GM19240 (cell line): ENCODE results near the gene EPHA6.

ENCODE experiments used
- DNase-seq: peaks from one replicate; pipeline ENCODE4 v3.0.0; 2011; ENCODE audit warnings: low spot score; ENCODE audit not compliant: insufficient read length

The EPHA6 gene

DNA sequence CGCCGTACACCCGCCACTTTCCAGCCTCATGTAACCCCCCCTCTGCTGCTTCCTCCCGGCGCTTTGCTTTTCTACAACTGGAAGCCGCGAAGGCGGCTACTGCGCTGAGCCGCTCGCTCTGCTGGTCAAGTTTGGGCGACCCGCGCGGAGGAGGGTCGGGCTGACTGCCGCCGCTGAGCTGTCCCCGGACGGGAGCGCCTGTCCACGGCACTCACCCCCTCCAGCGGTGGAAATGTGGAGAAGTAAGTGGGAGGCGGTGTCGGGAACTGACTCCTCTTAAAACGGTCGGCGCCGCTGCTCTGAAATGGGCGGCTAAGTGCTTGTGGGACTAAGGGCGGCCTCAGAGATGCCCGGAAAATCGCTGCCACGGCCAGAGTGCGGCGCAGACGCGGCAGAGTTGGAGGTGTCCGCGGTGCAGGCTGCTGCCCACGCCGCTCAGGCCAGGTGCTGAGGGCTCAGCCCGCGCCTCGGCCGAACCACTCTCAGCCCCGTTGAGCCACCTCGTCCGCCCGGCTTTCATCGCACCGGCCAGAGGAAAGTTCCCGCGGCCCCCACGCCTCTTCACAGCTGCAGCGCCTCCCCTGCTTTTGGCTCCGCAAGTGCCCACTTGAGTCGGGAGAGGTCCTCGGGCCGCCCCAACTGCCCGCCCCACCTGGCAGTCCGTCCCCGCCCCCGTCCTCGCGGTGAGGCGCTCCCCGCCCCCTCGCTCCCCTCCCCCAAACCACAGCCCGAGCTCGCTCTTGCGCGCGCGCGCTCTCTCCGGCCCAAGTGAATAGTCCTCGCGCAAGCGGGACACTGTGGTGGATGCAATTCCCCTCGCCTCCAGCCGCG lies at the start of gene EPHA6:
Gene EPHA6, plus strand, starts transcription at position 775 of the 831 bp plus-strand sequence.
- DNase-seq = no peak

DNA sequence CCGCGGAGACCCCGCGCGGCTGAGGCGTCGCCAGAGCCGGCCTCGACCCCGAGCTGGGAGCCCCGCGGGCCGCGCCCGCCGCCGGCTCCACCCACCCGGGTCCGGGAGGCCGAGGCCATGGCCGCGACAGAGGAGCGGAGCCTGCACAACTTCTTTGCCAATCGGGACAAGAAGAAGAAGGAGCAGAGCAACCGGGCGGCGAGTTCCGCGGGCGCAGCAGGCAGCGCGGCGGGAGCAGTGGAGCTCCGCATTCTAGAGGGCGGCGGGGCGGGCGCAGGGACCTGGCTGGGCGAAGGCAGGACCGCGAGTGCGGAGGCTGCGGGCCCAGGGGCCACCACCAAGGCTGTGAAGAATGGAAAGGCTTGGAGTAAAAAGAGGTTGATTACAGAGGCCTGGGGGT lies 37.6 kb upstream of the EPHA6 start:
- no peak for DNase-seq

DNA sequence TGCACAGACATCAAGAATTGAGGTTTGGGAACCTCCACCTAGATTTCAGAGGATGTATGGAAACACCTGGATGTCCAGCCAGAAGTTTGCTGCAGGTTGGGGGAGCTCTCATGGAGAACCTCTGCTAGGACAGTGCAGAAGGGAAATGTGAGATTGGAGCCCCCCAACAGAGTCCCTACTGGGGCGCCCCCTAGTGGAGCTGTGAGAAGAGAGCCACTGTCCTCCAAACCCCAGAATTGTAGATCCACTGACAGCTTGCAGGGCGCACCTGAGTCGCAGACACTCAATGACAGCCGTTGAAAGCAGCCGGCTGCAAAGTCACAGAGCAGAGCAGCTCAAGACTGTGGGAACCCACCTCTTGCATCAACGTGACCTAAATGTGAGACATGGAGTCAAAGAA lies 34.6 kb upstream of the EPHA6 start:
- no peak for DNase-seq

DNA sequence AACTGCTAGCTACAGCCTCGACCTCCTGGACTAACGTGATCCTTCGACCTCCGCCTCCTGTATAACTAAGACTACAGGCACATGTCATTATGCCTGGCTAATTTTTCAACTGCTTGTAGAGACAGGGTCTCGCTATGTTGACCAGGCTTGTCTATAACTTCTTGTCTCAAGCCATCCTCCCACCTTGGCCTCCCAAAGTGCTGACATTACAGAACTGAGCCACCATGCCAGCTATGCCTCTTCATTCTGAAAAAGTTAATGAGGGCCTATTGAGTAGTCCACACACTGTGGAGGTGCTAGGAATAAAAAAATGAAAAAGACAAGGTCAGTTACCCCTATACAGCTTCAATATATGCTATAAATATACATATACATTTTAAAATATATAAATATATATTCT lies 18.3 kb upstream of the EPHA6 start:
- DNase-seq = no peak

DNA sequence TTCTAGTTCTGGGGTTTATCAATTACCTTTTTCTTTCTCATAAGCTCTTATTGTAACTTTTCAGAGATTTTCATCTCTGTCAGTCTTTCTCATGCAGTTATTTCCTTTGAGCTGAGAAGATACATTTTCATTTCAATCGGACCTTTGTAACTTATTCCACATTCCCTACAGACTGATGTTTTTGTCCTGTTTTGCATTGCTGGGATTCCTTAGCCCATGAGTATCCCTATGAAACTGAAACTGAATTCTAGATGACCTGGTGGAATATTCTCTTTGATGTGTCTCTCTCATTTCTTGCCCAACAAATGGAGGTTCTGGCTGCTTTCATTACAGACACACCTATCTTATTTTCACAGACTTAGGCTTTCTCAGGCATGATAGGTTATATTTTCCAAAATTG lies 10.5 kb upstream of the EPHA6 start:
- no peak for DNase-seq

DNA sequence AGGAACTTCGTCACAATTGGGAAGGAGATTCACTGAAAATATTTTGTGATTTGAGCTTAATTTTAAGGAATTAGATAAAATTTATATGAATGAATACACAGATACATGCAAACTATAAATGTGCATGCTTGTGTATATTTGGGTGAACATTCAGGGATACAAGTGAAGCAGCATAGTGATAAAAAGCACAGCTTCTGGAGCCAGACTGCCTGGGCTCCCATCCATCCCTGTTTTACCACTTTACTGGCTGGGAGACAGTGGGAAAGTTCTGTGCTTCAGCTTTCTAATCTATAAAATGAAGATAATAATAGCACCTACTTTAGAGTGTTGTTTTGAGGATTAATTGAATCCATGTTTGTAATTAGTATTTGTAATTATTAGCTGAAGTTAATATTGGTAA lies 8.1 kb upstream of the EPHA6 start:
- DNase-seq = no peak

DNA sequence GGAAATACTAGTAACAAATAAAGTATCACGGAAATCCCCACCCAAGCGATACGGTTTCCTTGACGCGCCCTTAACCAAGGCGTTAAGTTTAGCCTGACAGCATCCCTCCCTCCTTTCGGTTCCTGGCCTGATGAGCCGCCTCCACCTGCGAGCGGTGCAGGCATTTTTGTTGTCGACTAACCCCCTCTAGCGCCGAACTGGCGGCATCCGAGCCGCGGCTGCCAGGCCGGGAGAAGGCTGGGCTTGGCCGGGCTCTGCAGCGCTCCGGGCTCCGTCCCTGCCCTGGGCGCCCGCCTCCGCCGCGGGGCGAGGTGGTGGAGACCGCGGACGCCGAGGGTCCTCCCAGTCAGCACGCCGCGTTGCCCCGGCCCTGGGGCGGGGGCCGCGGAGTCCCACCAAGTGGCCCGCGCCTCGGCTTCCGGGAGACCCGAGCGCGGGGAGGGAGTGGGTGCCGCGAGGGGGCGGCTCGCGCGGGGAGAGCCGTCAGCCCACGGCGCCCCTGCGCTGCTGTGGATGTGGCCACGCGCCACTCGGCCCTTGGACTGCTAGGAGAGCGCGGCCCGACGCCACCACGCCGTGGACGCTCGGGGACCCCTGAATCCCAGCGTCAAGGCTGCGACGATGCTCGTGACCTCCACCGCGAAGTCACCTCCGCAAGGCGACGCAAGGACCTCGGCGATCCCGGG lies 1.1 kb upstream of the EPHA6 start:
- peak; percentile 20 for DNase-seq

DNA sequence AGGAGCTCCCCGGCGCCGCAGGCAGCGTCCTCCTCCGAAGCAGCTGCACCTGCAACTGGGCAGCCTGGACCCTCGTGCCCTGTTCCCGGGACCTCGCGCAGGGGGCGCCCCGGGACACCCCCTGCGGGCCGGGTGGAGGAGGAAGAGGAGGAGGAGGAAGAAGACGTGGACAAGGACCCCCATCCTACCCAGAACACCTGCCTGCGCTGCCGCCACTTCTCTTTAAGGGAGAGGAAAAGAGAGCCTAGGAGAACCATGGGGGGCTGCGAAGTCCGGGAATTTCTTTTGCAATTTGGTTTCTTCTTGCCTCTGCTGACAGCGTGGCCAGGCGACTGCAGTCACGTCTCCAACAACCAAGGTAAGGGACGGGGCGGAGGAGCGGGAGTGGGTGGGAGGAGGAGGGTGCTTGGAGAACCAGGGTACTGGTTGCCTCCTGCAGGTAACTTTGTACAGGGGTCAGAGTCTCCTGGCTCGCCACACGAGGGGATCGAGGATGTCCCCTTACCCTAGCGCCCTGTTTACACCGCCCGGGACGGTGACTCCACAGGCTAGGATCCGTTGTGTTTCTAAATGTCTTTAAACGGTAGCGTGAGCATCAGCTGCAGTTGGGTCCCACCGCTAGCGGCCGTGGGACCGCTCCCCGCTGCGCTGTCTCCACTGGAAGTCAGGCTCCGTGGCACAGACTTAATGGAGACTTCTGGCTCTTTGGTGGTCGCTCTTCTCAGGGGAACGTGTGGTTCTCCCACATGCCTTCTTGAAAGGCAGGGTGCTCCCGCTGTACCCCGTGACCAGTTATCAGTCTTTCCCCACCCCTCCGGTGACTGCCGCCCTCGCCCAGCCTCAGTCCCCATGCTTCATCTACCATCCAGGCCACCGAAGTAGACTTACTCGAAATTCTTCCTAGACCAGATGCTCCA lies 515 bp downstream of the EPHA6 start:
- DNase-seq = no peak

DNA sequence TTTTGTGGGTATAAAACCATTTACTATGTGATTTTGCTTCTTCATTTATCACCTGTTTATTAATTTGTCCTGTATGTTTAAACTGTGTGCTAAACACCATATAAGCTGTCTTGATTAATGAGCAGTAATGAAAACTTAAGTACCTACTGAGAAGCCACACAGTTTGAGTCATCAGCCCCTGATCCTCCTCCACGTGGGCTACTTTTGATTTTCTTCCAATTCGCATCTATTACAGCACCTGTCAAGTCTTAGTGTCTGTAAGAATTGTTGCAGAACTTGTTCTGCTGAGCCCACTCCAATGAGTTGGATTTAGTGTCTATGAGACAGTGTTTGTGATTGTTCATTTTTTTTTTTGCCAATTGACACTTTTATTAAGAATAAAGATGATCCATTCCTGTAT lies 16.8 kb downstream of the EPHA6 start:
- no peak for DNase-seq

DNA sequence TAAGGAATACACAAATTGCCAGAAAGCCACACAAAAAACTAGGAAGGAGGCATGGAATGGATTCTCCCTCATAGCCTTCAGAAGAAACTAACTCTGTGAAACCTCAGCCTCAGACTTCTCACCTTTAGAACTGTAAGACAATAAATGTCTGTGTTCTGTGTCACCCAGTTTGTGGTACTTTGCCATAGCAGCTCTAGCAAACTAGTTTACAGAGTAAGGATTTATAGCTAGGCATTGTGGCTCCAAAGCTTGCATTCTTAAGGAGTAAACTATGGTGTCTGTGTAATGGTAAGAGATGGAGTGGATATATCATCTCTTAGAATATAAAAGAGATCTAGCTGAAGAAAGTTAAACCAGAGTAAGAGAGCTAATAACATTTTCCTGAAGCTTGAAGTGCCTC lies 18.9 kb downstream of the EPHA6 start:
- no peak for DNase-seq

DNA sequence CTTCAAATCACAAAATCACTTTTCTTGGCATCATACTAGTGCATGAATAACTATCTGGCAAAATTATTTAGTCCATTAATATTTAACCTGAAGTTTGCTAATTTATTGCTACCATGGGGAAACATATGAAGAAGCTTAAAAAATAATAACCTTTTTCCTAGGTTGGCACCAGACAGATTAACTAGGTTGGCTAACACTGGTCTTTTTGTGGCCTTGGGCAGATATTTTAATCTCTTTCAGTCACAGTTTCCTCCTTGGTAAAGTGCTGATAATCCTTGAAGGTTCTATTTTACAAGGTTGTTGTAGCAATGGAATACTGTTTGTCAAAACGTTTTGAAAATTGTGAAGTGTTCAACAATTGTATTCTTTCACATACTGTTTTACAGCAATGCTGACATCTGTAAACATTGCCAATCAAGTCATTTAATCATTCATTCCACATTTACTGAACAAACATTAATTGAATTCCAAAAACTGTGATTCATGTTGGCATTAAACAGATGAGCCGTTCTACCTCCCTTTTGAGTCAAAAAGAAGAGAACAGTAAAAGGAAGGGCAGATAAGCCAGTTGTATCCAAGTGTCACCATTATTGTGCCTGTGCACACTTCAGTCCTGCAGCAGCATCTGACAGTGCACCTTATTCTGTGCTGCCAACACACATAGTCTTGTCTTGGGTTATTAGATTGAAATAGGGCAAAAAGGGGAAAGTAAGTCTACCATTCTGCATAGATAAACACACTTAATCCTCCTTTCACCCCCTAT lies 21.9 kb downstream of the EPHA6 start:
- DNase-seq = no peak

DNA sequence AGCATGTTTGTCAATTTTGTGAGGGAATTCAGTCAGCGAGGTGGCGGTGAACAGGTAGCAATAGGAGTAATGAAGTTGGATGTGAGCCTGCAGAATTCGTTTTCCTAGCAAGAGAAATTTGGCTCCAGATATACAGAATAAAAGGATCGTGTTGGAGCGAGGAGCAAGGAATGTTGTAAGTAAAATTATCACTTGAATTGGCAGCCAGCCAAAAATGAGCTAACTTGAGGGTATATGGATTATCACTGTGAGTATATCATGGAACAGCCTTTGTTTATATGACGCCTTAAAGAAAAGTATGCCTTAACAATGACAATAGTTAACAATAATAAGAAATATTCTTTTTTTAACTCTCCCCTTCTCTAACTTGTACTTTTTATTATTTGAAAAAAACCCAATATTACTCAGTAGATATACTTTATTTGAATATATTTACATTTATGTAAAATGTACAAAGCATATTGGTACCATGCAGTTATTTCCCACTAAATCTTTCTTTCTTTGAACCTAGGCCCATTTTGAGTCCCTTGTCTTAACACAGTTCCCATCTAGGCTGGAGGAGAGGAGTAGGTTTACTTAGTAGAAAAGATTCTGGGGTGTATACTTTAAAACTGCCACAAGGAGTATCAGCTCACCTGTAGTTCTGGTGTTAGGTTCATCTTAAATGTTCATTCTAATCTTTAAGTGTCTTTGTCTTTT lies 29.3 kb downstream of the EPHA6 start:
- DNase-seq = no peak

DNA sequence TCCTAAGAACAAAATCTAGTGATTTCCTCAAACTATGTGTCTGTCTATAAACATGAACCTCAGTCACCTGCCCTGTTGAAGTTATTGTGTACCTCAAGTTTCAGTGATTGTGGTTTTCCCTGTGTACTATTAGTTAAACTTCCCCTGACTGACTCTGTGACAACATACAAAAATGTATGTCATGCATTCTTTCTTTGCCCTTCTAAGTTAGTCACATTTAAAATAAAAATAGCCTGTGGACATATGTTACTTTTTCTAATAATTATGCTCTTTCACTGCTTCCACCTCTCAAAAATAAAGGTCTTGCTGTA lies 29.8 kb downstream of the EPHA6 start:
- no peak for DNase-seq

DNA sequence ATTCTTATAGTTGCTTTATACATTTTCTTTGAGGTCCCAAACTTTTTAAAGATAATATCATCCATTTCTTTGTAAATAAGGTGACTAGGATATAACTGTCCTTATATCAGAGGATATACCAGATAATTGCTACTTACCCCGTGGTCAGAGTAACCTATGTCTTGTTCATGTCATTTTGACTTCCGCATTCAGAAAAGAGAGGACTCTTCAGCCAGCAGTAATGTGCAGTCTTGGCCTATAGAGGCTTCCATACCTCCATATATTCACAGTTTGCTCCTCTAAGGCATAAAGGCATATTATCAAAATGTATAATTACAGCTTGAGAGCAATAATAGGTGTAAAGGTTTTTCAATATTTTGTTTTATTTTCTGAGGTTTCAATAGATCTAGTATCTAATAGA lies 38.5 kb downstream of the EPHA6 start:
- no peak for DNase-seq

DNA sequence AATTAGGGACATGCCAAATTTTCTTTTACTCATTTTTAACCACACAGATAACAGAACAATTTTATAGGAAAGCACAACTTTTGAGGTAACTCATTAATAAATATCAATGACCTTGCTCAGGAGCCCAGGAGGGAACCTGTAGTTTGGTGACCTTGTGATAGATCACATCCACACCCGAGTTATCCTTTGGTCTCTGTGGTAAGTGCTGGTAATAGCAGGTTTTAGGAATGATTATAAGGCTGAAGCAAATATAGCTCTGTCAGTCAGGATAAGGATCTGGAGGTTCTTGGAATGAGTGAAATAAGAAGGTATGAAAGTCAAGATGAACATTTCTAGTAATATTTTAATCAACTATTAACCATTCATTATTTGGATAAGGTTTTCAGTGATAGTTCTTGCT lies 46.5 kb downstream of the EPHA6 start:
- DNase-seq = no peak

DNA sequence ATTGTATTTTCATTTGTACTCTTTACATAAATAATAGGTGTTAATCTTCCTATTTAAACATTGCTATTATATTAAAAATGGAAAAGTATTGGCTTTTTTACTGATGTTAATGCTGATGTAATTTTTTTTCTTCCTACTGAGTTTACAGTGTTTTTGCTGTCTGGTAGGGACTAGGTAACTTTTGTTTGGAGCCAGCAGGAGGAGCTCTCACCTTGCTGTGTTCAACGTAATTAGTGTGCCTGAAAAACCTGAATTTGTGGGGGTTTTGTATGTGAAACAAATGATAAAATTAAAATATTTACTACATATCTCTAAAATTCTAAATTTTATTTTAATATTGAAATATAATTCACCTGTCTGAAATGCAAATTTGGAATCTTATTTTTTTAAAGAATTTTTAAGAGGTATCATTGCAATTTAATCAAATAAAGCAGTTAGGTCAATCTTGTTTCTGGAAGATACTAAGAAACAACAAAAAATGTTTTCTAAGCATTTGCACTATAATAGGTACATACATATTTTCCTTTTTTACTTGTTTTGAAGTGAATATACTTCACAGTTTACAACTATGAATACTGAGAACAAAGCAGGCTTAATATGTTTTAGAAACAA lies 48.8 kb downstream of the EPHA6 start:
- DNase-seq = no peak

DNA sequence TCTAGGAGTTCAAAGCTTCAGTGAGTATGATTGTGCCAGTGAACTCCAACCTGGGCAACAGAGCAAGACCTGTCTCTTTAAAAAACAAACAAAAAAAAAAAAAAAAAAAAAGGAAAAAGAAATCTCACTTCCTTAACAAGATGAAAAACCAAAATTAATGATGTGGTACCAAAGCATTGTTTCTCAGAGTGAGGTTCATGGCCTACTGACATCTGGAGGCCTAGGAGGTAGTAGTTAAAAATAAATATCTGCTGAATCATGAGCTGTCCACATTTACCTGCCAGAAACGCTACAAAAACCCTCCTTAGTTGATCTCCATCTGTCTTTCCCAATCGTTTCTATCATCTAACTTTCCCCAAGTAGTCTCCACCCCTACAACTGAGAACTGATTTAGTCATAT lies 51.2 kb downstream of the EPHA6 start:
- DNase-seq = no peak

DNA sequence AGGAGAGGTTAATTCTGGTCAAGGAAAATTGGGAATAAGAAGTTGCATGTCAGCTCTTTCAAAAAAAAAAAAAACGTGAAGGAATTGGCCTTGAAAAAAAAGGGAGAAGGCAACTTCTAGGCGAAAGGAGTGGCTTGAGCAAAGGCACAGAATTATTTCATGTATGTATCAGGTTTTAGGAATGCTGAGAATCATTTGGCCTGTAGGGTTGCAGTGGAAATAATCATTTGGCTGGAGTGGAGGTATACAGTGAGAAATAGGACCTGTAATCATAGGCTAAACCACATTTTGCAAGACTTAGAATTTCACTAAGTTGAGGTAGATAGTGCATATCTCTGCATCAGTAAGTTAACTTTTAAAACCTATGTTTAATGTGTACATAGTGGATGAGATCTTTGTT lies 54.9 kb downstream of the EPHA6 start:
- DNase-seq = no peak

DNA sequence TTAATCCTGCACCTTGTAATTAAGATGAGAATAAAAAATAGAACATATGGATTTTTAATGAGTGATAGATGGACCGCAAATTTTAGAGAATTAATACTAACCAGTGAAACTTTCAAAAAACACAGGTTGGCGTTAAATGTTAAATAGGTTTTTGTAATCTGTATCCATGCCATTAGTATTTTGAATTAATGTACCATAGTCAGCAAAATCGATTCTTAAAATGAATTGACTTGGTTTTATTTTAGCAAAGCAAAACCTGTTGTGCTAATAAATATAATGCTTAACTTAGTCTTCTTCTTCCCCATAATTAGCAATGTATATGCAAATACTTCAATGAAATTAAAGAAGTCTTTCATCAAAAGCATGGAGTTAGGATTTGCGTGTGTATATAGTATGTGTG lies 63.1 kb downstream of the EPHA6 start:
- no peak for DNase-seq

DNA sequence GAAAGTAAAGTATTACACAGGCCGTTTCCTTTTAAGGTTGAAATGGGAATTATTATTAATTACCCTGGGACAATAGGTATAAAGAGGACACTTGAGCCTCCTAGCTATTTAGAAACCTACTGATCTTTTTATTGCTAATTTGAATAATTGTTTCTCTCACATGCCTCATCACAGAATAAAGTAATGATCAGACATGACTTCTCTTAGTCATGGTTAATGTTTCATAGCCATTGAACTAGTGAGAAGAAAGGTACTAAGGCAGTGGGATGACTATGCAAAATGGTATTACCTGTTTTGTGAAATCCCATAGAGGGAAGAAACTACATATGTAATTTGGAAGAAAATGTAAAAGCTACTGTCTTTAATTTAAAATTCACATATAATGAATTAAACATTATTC lies 85.6 kb downstream of the EPHA6 start:
- DNase-seq = no peak
